GM19238 (cell line): ENCODE data around the gene RBM43.
"Not testable (repeated sequence)": the region's sequence is repeated elsewhere in the genome, so short reads cannot be mapped to it uniquely, and the experiment has no call there.

Source experiments
- DNase-seq: peaks from one replicate; pipeline ENCODE4 v3.0.0; 2011; ENCODE audit warnings: low spot score; ENCODE audit not compliant: insufficient read length

The RBM43 gene

DNA sequence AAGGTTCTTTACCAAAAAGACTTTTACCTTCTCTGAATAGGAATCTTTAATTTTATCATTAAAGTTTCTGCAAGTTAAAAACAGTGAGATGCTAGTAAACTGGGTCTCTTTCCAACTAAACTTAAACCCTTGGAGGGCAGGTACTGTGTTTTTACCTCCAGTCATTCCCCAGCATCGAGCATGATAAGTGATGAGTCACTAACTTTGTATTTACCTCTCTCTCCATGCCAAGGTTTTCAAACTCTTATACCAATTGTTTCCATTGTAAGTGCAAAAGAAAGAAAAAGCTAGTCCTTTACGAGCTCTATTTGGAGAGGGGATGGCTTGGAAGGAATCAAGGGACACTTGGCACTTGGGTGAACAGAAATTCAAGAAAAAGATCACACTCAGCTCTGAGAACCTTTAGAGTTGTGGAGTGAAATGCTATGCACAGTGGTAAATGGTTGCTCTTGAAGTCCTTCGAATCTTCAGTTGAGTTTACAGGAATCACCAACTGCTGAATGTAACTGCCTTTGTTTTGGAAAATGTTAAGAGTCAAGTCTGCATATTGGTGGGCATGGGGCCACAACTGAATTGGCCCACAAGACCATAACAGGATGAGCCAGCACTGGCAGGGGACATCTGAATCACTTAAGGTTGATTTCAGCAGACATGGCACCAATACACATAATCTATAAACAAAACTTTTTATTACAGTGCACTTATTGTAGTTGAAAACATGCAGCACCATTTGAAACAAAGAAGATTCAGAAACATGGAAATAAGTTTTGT, 8.3 kb upstream of the RBM43 start:
- DNase-seq = no peak

DNA sequence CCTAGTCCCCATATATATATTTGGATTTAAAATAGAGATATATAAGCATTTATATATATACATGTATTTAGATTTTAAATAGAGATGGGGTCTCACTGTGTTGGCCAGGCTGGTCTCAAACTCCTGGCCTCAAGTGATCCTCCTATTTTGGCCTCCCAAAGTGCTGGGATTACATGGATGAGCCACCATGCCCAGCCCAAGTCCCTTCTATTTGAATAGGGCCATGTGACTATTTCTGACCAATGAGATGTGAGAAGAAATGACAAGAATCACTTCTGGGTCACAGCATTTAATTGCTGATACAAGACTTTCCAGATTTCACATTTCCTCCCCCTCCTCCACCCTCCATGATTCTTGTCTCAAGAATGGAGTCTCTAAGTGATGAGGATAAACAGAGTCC, 6.4 kb upstream of the RBM43 start:
- DNase-seq = no peak

DNA sequence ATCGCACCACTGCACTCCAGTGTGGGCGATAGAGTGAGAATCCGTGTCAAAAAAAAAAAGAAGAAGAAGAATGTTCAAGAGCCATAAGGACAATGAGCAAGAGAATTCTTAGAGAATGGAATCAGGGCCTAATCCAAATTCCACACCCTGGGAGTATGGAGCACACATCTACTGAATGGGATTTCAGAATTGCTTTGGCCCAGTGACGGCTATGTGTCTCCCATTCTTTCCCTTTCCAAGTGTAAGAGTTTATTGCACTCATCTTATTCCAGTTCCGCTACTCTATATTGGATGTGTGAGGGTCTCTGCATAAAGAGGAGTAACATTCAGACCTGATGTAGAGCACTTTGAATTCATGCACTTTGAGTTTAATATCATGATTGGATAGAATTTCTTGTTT, 5.9 kb upstream of the RBM43 start:
- no peak for DNase-seq

DNA sequence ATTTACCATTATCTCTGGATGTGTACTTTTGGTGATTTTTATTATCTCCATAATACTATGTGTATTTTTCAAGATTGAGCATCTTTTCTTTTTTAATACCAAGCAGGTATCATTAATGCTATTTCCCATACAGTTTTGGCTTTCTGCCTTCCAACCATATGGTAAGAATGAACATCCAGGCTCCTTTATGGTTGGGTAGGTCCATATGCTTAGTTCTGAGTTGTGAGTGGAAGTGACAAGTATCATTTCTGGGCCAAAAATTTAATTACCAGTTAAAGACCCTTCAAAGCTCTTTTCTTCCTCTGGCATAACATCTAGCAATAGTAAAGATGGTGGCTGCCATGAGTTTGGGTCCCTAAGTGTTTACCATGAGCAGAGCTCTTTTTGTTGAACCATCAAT, 4.3 kb upstream of the RBM43 start:
- DNase-seq = no peak

DNA sequence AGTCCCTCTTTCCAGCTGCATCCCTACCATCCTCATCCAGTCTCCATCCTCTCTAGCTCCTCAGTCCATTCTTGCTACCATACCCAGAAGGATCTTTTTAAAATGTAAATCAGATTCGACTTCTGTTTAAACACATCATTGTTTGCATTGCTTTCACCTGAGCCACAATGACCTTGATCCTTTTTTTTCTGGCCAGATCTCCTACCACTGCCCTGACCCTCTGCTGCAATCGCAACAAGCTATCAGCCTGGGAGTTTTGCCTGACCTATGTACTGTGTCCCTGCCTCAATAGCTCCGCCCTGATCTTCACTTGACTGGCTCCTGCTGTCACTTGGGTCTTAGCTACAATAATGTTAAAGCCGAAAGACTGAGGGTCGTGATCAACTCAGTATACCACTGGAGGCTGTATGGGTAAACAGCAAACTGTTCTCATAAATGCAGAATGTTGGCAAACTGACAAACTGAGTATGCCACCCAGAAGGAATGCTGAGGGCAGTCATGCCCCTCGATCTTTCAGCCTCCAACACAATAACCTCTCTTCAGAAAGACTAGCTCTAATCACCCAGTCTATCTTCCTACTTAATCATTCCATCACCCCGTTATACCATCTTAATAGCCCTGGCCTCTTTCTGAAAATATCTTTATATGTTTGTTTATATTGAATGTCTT, 2.6 kb upstream of the RBM43 start:
- DNase-seq = no peak

DNA sequence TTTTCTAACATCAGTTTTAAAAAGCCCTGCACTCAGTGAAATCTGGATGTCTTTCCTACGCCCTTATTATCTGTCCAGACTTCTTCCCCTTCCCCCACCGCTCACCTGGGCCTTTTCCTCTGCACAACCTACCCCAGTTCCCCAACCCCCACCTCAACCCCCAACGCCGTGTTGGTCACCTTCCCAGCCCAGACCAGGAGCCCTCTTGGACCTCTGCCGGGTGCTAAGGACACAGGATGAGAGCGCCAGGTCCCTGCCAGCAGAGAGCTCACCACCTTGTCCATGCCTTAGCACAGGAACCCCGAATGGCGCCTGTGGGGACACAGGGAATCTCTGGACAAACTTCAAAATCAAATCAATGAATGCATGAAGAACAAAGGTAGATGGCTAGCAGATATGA, 966 bp upstream of the RBM43 start:
- no peak for DNase-seq

DNA sequence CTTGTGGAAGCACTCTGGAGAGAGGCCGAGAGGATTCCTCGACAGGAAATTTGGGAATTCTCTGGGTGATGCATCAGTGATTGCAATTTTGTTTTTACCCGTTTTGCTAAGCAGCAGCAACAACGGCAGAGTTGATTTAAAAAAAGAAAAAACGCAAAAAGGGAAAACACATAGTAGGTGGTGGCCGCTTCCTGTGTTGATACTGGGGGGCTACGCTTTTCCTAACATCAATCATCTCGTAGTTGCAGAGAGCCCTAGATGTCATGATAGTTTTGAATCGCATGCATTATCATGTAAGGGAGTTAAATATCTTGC, 271 bp upstream of the RBM43 start:
- no peak for DNase-seq

DNA sequence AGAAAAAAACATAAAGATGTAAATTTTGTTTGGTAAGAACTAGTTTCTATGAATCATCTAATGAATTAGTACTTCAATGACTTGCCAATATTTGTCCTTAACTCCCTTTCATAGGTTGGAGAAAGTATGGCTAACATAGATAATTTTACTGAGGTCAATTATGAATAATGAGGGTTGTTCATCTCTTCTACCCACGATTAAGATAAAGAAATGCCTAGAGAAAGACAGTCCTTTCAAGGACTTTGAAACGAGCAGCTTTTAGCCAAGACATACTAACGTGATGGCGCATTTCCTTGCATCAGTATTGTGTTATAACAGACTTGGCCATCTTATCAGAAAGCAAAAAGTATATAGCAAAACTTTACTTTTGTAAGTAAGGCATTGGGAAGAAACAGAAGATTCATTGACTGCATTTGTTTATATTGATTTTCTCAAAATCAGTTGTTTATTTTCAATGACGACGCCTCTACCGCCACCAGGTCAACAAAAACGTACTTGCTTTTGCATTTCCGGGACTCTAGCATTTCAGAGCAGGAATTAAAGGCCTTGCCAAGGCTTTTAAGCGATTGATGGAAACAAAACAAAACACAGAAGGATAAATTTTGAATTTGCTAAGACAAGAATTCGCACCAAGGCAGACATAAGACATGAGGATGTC, 961 bp downstream of the RBM43 start:
- no peak for DNase-seq

DNA sequence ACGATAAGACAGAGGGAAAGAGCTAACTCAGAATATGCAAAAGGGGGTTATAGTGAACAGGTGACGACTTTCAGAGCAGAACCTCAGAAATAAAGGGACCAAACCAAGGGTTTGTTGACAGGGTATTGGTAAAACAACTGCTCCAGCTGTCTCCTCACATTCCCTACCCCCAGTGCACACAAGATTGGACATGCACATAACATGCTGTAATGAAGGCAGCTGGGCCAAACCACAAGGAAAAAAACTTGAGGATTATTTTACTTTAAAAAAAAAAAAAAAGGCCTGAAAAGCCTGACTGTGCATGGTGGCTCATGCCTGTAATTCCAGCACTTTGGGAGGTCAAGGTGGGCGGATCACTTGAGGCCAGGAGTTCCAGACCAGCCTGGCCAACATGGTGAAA, 3.5 kb downstream of the RBM43 start:
- DNase-seq = no peak

DNA sequence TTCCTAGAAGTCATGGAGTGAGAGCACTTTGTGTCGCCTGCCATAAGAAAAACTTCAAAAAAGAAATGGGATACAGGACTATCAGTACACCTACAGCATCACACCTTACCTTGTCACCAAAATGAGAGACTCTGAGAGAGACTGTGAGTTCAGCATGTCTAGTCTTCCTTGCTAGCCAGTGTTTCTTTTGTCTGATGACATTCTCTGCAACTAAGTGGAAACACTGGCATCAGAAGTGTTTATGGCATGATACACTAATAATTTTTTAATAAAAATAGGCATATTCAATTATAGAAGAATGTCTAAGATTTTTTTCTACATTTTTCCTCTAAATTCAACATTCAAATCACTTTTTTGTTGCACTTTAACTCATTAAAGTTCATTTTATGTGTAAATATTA, 9.0 kb downstream of the RBM43 start:
- no peak for DNase-seq

DNA sequence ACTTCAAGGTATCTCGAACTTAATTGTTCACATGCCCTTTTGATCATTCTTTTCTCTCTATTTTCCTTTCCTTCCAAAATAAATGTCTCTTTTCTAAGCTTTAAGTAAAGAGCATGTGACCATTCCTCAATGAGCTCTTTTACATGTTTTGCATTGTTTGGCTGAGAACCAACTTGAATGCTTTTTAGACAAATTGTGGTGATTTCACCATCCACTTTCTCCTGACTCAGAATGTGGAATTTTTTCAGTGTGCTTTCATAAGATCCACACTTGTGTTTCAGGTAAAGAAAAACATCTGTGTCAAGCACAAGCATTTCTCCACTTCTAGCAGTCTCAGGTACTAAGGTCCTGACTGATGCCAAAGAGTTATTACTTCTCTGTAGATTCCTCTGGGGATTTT, 10.7 kb downstream of the RBM43 start:
- no peak for DNase-seq

DNA sequence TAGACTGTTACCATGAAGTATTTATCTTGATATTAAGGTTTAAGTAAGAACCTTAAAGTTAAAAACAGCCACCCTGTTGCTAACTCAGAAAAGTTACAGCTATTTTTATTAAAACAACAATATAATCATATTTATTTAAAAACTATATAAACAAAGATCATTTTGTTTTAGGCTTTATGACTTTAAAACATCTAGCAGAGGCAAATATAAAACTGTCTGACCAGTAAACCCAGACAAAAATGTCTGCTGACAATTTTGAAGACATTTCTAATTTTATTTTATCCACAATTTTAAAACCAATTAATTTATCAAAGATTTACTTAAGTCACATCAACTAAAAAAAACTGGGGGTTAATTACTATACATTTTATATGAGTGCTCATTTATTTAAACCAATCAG, 14.2 kb downstream of the RBM43 start:
- no peak for DNase-seq

DNA sequence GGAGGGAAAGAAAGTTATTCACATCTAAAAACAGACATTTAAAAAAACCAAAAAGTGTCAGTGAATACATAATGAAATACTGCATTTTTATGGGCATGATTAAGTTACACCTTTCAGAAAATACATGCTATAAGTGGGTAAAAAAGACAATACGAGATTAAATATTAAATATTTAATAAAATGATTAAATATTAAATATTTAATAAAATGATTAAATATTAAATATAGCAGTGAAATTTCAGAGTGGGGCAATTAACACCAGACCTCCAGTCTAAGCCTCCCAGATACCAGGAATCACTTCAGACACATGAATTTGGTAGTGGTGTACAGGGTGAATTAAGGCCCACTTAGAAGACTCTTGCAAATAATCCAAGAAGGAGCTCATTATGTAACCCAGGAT, 15.5 kb downstream of the RBM43 start:
- DNase-seq = no peak

DNA sequence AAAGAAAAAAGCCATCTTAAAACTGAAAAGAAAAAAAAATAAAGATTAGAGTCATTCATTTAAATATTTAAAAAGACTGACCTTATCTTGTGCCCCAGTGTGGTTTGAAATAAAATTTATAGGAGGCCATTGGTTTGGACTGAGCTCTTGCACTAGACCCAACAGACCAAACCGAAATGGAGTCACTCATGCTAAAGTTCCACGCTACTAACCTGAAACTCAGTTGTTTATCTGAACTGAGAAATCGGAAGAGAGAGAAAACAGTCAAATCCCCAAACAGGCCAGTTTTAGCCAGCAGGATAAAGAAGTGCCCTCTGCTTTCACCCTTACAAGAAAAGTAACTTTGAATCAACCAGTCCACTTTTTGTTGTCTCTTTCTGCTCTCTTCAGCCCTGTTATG, 18.2 kb downstream of the RBM43 start:
- no peak for DNase-seq

DNA sequence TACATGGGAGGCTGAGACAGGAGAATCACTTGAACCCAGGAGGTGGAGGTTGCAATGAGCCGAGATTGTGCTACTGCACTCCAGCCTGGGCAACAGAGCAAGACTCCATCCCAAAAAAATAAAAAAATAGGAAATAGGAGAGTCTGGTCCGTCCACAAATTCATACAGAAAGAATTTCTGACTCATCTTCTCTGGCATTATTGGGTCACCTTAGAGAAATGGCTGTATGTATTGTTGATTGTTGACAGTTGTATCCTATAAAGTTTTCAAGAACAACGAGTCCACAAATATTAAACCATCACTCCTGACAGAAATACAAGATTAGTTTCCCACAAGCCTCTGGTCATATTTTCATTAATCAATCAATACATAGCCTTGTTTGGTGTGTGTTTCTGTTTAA, 20.4 kb downstream of the RBM43 start:
- no peak for DNase-seq

DNA sequence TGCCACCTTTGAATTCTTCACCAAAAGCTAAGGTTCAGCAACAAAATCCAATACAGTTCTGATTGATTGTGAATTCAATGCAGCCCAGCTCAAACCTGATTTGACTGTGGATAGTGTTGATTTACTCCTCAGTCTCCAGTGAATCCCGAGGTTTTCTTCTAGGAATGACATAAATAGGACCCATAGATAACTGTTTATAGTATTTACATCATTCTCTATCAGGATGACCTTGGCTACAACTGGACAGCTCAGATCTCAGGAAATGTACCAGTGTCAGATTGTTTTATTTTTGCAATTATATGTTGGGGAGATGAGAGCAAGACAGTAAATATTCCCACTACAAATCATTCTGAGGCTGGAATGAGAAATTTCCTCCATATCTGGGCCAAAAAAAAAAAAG, 21.2 kb downstream of the RBM43 start:
- no peak for DNase-seq

DNA sequence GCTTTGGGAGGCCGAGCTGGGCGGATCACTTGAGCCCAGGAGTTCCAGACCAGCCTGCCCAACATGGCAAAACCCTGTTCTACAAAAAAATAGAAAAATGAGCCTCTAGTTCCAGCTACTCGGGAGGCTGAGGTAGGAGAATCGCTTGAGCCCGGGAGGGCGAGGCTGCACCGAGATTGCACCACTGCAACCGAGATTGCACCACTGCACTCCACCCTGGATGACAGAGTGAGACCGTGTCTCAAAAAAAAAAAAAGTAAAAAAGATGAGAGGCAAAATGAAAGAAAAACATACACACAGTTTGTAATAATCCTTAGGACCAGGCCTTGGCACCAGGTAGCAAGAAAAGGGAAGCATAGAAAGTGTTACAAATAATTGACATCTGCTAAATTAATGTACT, 22.0 kb downstream of the RBM43 start:
- DNase-seq = no peak

DNA sequence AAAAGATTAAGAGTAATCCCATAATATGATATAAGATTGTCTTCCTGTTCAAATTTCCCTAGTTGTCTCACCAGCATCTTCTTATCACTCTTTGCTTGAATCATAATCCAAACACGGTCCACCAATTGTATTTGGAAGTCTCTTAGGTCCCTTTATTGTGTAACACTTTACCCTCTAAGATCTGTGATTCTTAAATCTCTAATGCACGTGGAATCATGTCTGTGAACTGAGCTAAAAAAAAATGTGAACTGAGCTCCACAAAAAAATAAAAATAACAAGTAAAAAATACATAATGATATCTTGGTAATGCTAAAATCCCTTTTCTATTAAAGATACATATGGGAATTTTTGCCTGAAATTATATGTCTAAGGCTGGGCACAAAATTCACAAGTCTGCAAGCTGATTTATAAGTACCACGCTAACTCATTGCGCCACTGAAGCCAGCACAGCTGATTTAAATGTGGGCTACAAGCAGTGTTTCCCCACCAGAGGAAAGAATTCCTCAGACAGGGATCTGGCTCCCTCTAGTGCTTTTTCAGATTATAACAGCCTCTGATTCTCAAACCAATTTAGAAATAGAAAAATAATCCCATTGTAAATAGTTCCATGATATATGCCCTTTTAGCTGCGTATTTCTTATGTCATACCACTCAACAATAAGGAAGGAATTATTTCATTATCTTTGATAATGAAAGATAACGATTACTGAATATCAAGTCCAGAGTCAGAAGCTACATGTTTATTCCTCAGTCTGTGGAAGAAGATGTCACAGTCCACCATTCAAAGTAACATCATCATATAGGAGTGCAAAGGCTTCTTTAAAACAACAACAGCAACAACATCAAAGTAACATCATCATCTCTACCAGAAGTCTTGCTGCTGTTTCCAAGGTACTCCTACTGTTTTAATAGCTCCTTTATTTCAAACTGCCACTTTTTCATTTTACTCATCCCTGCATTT, 22.9 kb downstream of the RBM43 start:
- no peak for DNase-seq

DNA sequence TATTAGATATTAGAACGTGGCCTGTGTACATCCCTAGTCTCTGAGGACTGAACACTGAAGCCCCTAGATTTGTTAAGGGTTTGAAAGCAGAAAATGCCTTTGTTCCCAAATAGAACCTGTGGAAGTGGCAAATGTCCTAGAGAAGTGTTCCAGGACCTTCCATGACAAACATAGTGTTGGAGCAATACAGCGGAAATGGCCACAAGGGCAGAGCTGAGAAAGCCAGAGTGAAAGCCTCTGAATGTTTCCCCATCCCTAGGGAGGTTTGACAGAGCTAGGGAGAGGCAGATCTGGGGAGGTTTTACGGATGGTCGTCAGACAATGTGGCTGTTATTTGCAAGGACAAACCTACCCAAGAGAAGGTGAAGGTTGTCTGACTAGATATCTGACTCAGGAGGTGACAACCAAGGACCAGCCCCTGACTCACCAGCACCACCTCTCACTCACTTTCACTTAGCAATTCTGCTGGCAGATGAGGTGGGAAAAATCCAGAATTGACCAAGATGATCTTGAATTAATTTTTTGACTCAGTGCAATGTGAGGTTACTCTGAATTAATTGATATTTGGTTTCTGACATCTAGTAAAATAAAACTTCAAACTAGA, 24.1 kb downstream of the RBM43 start:
- DNase-seq = no peak

DNA sequence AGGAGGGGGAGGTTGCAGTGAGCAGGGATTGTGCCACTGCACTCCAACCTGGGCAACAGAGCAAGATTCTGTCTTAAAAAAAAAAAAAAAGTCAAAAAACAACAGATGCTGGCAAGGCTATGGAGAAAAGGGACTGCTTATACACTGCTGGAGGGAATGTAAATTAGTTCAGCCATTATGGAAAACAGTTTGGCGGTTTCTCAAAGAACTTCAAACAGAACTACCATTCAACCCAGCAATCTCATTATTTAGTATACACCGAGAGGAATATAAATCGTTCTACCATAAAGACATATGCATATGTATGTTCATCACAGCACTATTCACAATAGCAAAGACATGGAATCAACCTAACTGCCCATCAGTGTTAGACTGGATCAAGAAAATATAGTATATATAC, 27.9 kb downstream of the RBM43 start:
- DNase-seq = not testable (repeated sequence)

DNA sequence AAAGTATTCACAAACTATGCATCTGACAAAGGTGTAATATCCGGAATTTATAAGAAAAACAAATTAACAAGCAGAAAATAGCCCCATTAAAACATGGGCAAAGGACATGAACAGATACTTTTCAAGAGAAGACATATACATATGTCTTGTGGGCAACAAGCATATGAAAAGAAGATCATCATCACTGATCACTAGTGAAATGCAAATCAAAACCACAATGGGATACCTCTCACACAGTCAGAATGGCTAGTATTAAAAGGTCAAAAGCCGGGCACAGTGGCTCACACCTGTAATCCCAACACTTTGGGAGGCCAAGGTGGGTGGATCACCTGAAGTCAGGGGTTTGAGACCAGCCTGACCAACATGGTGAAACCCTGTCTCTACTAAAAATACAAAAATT, 28.4 kb downstream of the RBM43 start:
- DNase-seq = not testable (repeated sequence)
